G401.6 (cell line): ENCODE measurements around the gene NFIL3.
"Not testable (repeated sequence)": the region's sequence is repeated elsewhere in the genome, so short reads cannot be mapped to it uniquely, and the experiment has no call there.

ENCODE experiments used
- FAIRE-seq: peaks from 2 replicates; lab custom pipeline; 2012; peaks lifted over from hg19 to GRCh38; lab: Jason Lieb, UNC

The NFIL3 gene

DNA sequence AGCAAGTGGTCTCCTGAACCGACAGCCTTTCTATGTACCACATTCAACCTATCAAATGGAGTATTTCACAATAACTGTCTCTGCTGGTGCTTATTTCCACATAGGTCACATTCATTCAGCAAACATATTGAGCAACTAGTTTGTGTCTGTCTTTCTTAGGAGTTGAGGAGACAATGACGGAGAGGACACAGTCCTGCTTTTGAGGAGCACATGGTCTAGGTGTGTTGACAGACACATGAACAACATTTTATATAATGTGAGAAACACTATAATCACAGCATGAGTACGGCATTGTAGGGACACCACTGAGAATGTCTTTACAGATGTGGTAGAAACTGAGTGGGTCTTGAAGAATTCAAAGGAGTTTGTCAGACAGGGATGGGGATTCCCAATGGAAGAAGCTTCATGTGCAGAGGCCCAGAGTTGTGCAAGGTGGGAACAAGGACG is 28.5 kb downstream of the NFIL3 start:
- no peak for FAIRE-seq

DNA sequence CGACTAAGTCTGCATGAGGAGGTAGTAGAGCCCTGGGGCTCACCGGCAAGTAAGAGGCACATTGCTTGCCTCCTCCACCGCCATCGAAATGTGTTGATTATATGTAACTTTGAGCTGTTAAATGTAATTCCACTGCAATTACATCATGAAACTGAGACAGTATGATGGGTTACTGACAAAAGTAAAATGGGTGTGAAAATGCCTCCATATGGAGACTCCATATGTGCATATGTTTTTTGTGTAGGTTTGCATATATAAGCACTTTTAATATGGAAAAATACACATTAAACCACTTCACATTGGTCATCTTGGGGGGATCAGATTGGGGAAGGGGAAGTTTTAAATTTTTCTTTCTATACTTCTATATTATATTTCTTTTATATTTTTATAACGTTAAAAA is 29.8 kb downstream of the NFIL3 start:
- FAIRE-seq, result no peak

DNA sequence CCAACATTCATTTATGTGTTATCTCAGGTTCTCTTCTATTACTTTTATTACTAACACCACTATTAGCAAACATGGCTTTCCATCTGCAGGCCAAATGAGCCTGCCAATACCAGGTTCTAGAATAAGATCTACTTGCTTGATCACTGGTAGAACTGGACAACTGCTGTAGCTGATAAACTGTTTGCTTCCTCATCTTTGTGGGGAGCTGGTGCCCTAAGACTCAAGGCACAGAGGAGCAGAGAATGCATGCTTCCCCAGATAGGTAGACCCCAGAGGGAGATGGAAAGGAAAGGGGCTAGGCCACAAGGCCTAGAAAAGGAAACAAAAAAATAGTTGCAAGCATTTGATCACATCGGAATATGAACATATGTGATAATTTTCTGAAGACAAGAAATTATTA is 31.2 kb downstream of the NFIL3 start:
- FAIRE-seq, result no peak

DNA sequence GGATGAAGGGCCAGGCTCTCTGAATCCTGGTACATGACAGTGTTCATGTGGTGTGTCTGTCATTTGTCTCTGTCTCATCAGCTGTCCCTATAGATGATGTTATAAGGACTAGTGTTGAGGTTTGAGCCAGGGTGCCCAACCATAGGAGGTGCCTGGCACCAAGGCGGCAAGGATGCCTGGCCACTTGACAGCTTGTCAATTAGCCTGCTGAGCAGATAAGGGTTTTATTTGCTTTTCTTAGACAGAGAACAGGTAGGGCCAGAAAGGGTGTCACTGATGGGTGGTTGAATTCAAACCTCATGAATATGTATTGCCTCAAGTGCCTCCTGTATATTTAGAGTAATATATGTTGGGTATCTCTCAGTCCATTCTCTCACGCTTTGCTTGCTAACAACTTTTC is 31.8 kb downstream of the NFIL3 start:
- FAIRE-seq, result no peak

DNA sequence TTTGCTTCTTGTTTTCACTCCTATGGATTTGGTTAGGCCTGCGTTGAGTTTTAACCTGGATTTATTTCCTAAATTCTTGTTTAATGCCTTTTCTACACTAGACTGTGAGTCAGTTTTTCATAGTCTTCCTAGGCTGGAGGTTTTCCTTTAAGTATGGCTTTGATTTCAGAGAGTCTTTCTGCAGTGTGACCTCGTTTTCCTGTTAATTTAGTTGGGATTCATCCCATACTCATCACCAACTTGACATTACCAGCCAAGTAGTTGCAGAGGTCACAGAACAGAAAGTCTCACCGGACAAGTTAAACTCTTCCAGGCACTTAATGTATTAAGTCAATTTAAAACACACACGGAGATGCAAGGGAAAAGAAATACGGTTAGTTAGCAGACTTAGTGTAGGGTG is 32.2 kb downstream of the NFIL3 start:
- FAIRE-seq, result no peak

DNA sequence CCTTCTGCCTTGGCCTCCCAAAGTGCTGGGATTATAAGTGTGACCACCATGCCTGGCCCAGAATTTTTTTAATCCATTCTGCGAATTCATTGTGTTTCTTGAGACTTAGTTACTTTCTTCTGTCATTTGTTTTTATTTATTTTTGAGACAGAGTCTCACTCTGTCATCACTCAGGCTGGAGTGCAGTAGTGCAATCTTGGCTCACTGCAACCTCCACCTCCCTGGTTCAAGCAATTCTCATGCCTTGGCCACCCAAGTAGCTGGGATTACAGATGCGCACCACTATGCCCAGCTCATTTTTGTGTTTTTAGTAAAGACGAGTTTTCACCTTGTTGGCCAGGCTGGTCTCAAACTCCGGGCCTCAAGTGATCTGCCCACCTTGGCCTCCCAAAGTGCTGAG is 33.9 kb downstream of the NFIL3 start:
- FAIRE-seq, result not testable (repeated sequence)

DNA sequence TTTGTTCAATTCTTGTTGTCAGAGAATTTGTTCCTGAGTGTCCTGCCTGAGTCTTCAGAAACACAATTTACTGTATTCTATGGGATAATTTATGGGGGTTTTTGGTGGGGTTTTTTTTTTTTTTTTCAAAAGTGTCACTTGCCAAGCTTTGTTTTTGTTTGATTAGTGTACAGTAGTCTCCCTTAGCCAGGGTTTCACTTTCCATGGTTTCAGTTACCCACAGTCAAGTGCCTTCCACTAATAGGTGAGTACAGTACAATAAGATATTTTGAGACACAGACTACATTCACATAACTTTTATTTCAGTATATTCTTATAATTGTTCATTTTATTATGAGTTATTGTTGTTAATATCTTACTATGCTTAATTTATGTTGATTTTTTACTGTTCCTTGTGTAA is 36.9 kb downstream of the NFIL3 start:
- no peak for FAIRE-seq

DNA sequence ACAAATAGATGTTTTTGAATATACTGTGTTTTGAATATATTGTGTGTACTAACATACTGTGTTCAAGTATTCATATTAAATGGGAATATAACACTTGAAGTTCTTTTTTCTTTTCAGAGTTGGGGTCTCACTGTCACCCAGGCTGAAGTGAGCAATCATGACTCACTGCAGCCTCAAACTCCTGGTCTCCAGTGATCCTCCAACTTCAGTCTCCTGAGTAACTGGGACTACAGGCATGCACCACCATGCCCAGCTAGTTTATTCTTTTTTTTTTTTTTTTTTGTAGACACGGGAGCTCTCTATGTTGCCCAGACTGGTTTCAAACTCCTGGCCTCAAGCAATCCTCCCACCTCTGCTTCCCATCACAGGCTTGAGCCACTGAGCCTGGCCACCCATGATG is 38.7 kb downstream of the NFIL3 start:
- FAIRE-seq, result no peak

DNA sequence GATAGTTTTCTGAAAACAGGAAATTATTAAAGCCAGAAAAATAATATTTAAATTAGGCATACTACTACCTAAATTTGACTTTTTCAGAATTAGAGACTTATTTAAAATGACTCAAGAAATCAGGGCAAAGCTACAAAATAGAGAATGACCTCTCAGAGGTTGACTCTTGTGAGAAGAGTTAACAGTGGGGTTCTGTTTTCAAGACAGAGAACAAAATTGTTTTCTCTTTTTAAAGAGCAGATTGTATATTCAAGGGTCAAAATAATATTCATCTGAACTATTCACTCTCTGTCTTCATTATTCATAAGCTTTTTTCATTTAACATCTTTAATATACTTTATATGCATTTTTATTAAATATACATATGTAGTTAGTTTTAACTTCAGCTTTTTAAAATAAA is 40.1 kb downstream of the NFIL3 start:
- FAIRE-seq, result no peak

DNA sequence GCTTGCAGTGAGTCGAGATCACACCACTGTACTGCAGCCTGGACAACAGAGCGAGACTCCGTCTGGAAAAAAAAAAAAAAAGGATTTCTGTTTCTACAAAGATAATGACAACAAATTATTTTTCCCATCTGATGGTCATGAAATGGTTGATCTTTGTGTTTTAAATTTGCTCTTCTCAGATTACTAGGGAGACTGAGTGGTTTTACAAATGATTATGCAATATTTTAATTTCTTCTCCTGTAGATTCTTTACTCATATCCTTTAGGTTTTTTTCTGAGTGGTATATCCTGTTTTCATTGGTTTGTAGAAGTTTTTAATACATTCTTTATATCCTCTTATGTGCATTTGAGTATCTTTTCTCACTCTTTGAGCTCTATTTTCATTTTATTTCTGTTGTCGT is 41.3 kb downstream of the NFIL3 start:
- no peak for FAIRE-seq

DNA sequence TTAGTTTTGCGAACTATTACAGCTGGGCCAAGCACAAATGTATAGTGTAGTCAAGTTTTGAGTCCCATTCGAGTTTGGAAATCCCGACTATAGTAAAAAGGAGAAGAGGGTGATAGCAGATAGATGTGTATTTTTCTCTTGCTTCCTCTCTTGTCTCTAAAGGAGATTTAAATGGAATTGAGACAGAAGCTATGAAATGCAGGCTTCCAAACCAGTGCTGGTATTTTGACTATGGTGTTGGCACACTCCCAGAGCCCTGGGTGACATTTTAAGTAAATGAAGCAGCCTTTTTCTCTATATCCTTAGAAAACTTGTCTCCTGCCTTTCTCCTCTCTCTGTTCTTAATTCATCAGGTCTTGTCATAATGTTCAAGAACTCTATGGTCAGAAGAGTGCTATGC is 44.2 kb downstream of the NFIL3 start:
- no peak for FAIRE-seq

DNA sequence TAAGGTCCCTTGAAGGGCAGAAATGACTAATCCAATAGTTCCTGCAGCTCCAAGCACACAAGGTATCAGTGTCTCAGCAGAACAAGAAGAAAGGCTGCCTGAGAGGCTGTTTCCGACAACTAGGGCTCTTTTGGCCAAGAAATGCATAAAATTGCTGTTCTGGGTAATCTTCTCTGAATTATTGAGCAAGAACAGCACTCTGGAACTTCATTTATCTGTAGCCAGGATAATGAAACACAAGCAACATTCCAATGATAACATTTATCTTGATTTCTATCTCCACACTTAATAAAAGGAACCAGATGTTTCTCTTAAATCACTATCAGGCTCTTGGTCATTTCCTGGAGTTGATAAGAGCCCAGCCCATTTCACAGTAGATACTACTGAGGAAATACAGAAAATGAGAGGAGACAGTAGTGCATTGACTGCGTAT is 44.9 kb downstream of the NFIL3 start:
- FAIRE-seq, result no peak

DNA sequence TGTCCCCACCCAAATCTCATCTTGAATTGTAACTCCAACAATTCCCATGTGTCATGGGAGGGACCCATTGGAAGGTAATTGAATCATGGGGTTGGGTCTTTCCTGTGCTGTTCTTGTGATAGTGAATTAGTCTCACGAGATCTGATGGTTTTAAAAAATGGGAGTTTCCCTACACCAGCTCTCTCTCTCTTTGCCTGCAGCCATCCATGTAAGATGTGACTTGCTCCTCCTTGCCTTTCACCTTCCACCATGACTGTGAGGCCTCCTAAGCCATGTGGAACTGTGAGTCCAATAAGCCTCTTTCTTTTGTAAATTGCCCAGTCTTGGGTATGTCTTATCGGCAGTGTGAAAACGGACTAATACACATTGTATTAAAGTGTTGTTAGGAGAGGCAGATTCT is 45.6 kb downstream of the NFIL3 start:
- not testable (repeated sequence) for FAIRE-seq

DNA sequence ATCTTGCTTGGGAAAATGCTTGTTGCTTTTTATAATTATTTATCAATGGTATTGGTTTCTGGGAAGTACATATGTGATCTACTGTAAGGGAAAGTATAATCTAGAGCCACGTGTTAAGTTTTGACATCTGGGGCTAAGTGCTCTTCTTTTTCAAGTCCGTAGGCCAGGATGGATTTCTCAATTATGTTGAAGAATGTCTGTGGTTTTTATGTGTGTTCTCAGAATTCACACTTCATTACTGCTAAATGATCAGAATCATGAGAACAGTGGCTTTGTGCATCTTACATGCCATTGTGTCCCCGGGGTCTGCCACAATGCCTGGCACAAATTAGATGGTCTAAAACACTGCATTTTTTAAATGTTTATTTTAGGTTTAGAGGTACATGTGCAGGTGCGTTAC is 47.4 kb downstream of the NFIL3 start:
- FAIRE-seq, result no peak

DNA sequence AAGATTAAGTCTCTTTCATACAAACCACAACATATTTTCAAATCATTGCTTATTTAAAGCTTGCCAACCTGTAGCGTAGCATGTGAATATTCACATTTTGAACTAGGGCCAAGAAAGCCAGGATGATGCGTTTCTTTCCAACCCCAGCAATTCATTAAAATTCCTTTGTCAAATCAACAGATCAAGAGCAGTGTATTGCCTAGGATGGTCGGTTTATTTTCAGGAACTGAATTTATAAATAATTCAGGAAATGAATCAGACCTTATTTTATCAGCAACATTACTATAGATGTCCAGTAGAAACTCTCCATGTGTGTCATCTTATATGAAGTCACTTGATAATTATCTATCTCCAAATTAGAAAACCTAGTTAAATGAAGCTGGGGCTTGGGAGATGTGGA is 48.7 kb downstream of the NFIL3 start:
- FAIRE-seq, result no peak

DNA sequence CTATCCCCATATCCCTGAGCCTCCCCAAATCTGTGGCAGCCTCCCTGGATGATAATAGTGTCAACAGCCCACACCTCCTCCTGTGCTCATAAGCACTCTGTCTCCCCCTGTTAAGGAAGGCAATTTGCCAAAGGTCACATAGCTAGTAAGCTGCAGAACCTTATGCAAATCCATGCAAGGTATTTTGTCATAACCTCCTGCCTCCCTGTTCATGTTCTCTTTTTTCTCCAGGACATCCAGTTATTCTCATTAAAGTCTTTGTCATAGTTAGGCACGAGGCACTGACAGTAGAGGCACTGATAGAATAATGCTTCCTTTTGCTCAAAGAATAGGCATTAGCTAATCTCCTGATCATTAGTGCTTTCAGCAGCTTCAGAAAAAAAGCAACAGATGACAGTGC is 51.7 kb downstream of the NFIL3 start:
- no peak for FAIRE-seq

DNA sequence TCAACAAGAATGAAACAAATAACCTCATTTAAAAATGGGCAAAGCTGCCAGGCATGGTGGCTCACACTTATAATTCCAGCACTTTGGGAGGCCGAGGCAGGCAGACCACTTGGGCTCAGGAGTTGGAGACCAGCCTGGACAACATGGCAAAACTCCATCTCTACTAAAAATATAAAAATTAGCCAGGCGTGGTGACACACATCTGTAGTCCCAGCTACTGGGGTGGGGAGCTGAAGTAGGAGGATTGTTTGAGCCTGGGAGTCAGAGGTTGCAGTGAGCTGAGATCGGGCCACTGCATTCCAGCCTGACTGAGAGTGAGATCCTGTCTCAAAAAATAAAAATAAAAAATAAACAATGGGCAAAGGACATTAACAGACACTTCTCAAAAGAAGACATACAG is 53.6 kb downstream of the NFIL3 start:
- FAIRE-seq, result not testable (repeated sequence)

DNA sequence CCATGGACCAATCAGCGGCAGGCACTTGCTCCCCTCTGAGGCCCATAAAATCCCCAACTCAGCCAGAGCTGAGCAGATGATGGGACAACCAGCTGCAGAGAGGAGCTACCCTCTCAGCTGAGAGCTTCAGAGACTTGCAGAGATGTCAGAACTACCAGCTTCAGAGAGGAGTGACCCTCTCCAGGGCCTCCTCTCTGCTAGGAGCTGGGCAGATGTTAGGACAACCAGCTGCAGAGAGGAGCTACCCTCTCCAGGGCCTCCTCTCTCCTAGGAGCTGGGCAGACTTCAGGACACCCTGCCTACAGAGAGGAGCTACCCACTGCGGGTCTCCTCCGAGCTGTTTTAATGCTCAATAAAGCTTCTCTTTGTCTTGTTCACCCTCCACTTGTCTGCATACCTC is 58.9 kb downstream of the NFIL3 start:
- no peak for FAIRE-seq

DNA sequence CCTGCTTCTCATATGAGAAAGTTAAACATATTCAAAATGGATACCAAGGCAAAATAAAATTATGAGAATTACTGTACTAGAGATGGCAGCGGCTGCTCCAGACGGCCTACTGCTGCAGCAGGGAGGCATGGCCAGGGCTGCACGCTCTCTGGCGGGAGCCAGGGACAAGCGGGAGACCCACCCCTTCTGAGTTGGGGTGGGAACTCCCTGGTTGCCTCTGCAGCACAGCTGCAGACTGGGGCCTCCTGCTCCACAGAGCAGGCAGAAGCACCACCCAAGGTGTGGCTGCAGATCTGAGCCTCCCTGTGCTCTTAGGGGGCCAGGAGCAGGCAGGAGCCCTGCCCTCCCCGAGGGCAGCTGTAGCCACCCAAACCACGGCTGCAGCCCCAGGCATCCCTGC is 59.6 kb downstream of the NFIL3 start:
- no peak for FAIRE-seq

DNA sequence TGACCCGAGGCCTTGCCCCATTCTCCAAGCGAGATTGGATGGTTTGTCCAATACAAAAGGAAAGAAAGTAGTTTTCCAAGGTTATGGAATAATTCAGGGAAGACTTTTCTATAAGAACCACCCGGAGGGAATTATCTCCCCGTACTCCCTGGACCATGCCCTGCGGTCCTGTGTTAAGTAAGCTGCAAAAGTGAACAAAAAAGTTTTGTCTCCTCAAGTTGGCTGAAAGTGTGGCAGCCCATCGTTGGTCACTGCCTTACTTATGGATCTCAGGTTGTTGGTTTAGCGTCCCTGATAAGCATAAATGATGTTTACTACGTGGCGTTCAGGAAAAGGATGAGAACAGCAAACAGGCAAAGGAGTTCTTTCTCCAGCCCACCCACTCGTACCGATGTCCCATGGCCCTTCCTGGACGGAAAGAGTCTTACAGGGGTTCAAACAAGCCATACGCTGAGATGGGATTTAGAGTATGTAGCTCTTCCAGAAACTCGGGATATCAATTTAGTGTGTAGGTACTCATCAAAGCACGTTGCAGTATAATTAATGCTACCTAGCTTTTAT is 61.5 kb downstream of the NFIL3 start:
- no peak for FAIRE-seq

DNA sequence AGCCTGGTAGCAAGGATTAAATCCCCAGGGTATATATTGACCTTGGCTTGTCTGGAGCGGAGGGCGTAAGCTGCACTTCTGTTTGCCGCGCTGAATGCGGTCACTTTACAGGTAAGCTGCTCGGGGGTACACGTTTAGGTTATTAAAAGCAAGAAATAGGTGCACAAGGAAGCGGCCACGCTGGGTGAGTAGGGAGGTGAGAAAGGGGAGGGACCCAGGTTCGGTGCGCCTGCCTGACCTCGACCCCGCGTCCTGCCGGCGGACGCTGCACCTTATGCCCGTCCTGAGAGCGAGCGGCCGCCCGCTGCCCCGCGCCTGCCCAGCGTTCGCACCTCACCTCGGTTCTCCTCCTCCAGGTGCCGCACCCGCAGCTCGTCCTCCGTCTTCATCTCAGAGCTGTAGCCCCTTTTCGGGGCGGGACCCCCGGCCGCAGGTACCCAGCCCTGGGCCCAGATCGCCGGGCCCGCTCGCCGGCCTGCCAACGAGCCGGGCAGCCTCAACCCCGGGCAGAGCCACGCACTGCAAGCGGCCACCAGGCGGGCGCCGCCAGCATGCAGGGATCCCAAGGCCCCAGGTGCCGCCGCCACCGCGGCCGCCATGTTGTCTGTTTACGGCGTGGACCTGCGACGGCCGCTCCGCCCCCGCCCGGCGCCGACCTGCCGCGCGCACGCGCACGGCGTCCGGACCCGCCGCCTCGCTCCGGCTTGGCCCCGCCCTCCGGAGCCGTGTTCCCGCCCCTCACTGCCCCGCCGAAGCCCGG is 62.2 kb downstream of the NFIL3 start, which contains the start of gene AUH:
AUH (minus strand) TSS at position 628 of the 760 bp plus-strand sequence; CDS start at position 599, 29 bp downstream.
- no peak for FAIRE-seq

DNA sequence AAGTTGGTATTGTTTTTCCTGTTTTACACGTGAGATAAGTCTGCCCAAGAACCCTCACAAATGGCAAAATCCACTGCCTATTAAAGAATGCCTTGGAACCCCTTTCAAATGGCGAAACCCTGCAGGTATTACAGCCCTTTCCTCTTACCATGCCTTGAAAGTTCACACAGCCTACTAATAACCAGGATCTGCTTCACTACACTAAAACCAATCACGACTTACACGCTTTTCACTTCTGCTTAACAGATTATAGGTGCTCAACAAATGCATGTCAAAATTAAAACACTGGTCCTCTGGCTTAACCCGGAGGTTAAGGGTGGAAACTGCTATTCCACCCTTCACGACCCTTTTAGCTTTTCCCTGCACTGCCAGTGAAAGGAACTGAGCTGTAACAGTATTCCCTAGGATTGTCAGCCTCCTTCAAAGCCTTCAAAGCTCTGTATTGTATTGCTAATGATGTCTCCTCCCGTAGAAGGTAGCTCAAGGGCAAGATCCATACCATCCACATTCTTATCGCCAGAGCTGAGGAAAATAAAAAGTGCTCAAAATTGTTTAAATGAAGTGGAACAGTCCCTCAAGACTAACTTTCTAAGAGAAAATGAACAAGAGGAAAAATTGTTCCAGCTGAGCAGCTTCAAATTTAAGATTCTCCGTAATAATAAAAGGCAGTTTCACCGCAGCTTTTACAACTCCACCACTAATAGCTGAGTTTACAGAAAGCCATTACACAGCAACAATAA is 62.9 kb downstream of the NFIL3 start:
- FAIRE-seq, result no peak

DNA sequence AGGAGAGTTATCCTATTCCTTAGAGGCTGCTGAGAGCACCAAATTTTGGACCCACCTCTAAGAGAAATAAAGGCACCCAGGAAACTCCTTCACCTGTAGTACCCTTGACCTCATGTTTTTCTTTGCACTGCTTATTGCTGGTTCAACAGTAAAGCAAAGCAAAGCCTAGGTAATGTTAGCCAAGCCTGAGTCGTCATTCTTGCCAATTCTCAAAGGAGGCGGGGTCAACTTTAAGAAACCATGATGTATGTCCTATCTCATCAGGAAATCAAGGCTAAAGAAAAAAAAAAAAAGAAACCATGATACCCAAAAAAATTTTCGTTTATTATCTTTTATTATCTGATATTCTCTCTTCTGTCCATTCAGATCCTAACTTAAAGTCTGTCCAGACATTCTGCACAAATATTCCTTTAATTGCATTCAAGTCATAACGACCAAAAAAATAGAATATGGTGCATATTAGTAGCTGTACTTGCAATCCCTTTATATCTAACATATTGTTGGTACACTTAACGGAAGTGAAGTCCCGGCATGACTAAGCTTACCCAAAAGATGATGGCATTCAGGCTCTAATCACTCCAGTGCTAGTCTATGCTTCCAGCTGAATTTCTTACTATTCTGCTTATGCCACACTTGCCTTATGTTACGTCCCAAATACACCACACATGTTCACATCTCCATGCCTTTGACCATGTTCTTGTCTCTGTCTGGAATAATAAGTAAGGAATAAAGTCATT is 63.7 kb downstream of the NFIL3 start:
- FAIRE-seq, result no peak
